BLaER1 (cell line): Measurements from ENCODE around the gene GMDS.

ENCODE experiments used
- H3K27ac ChIP-seq: shearing (Covaris generic); formaldehyde crosslinking; 2 replicates; pipeline ENCODE4 v1.8.1; 2022
- H3K27me3 ChIP-seq: shearing (Covaris generic); formaldehyde crosslinking; 2 replicates; pipeline ENCODE4 v1.8.1; 2022
- H3K36me3 ChIP-seq: shearing (Covaris generic); formaldehyde crosslinking; 2 replicates; pipeline ENCODE4 v1.8.1; 2022
- H3K4me1 ChIP-seq: shearing (Covaris generic); formaldehyde crosslinking; 2 replicates; pipeline ENCODE4 v1.8.1; 2022
- H3K4me2 ChIP-seq: shearing (Covaris generic); formaldehyde crosslinking; 2 replicates; pipeline ENCODE4 v1.8.1; 2022
- H3K4me3 ChIP-seq: shearing (Covaris generic); formaldehyde crosslinking; 2 replicates; pipeline ENCODE4 v1.8.1; 2022
- H3K9ac ChIP-seq: shearing (Covaris generic); formaldehyde crosslinking; 2 replicates; pipeline ENCODE4 v1.8.1; 2022
- H3K9me3 ChIP-seq: shearing (Covaris generic); formaldehyde crosslinking; 2 replicates; pipeline ENCODE4 v1.8.1; 2022
- H4K20me1 ChIP-seq: shearing (Covaris generic); formaldehyde crosslinking; 2 replicates; pipeline ENCODE4 v1.8.1; 2022
- Cebpa-rat ChIP-seq: shearing (Covaris generic); IDR thresholded peaks from 2 replicates; pipeline ENCODE4 v1.8.1; 2022

The GMDS gene

DNA sequence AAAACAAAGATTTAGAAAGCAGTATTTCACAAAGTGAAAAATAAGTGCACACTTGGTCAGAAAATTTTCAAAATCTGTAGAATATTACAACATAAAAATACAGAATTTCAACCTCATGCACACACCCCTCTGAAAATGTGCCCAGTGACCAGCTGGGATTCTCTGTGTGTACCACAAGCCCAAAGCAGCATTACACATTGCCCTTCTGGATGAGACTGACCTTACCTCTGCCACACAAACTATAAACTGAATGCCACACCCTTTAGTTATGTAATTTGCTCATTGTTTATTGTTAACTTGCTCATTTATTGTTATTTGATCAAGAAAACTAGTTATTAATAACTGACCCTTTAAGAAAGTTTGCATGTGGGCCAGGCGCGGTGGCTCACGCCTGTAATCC, 332.7 kb downstream of the GMDS start:
- peaks cover 16% of the 10 kb centered on the region; the same call in 1 of the 2 replicates for H3K36me3 ChIP-seq
- no peak overlapping the region for H3K9ac ChIP-seq
- H3K4me2 ChIP-seq: no peak overlapping the region
- H3K4me1 ChIP-seq: peaks cover 13% of the 10 kb centered on the region
- no peaks in the 10 kb centered on the region for H4K20me1 ChIP-seq
- H3K4me3 ChIP-seq: no peak overlapping the region
- H3K9me3 ChIP-seq: no peaks in the 10 kb centered on the region
- no peaks in the 10 kb centered on the region for H3K27me3 ChIP-seq
- no peak for TF ChIP-seq Cebpa-rat
- no peak overlapping the region for H3K27ac ChIP-seq

GRCh38 chr6:1911474-1911873, 333.9 kb downstream of the GMDS start:
- H3K27ac ChIP-seq: no peak overlapping the region
- H3K9ac ChIP-seq: no peak overlapping the region

DNA sequence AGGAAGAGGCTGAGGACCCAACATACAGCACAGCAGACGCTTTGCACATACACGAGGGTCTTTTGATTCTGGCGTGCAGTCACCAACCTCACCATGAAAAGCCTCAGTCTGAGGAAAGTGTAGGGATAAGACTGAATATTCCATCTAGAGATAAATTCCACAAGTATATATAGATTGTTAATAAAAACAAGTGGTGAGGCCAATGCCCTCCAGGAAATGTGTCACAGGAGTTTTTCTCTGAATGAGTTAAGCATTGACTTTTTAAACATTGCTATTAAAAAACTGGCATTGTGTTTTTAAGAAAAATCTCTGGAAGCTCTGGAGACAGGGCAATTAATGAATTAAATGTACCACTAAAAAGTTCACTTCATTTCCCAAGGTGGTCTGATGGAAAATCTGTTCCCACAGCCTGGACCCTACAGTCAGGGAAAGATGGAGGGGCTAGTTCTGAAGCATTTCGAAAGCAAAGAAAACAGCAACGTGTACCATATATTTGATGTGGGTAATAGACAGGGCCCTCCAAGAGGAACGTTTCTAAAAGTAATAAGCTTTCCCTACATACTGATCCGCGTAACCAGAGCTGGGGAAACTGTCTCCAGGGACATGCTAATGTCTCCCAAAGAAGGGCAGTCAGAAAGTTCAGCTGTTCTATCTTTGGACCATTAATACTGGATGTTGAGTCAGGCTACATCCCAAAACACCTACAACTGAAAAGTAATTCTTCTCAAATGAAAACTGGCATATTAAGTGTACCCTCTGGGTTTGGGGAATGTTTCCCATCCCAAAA, 334.6 kb downstream of the GMDS start:
- no peak overlapping the region for H3K4me2 ChIP-seq
- TF ChIP-seq Cebpa-rat: no peak
- H4K20me1 ChIP-seq: no peaks in the 10 kb centered on the region
- peaks cover 16% of the 10 kb centered on the region; the same call in 1 of the 2 replicates for H3K36me3 ChIP-seq
- H3K9me3 ChIP-seq: no peaks in the 10 kb centered on the region
- no peak overlapping the region for H3K27ac ChIP-seq
- H3K4me1 ChIP-seq: peaks cover 10% of the 10 kb centered on the region
- H3K9ac ChIP-seq: no peak overlapping the region
- H3K27me3 ChIP-seq: no peaks in the 10 kb centered on the region
- H3K4me3 ChIP-seq: no peak overlapping the region

More at GRCh38 chr6:1911474-1911873, 333.9 kb downstream of the GMDS start:
- Histone ChIP-seq H4K20me1 (no peaks in the 10 kb centered on the region), H3K9me3 (no peaks in the 10 kb centered on the region), H3K27me3 (no peaks in the 10 kb centered on the region), H3K4me2 (no peak overlapping the region), H3K4me3 (no peak overlapping the region), H3K4me1 (peaks cover 10% of the 10 kb centered on the region), H3K36me3 (peaks cover 16% of the 10 kb centered on the region; the same call in 1 of the 2 replicates)
- TF ChIP-seq Cebpa-rat: no peak

- no peak overlapping the region for H3K4me2 ChIP-seq
- H3K27ac ChIP-seq: no peak overlapping the region
- no peak for TF ChIP-seq Cebpa-rat
- no peaks in the 10 kb centered on the region for H3K27me3 ChIP-seq
- no peak overlapping the region for H3K9ac ChIP-seq
- peaks cover 9% of the 10 kb centered on the region; the same call in 1 of the 2 replicates for H3K36me3 ChIP-seq
- H4K20me1 ChIP-seq: no peaks in the 10 kb centered on the region
- H3K4me1 ChIP-seq: peaks cover 8% of the 10 kb centered on the region
- H3K4me3 ChIP-seq: no peak overlapping the region
- H3K9me3 ChIP-seq: no peaks in the 10 kb centered on the region
Observed at GRCh38 chr6:1908784-1909183, 336.6 kb downstream of the GMDS start.

- no peak overlapping the region for H3K9ac ChIP-seq
- peaks cover 9% of the 10 kb centered on the region; the same call in 1 of the 2 replicates for H3K36me3 ChIP-seq
- no peak overlapping the region for H3K4me3 ChIP-seq
- no peaks in the 10 kb centered on the region for H3K27me3 ChIP-seq
- H3K4me1 ChIP-seq: no peaks in the 10 kb centered on the region
- H3K4me2 ChIP-seq: no peak overlapping the region
- no peak overlapping the region for H3K27ac ChIP-seq
- no peaks in the 10 kb centered on the region for H4K20me1 ChIP-seq
- no peaks in the 10 kb centered on the region for H3K9me3 ChIP-seq
- TF ChIP-seq Cebpa-rat: no peak
Observed at GRCh38 chr6:1906609-1907008, 338.8 kb downstream of the GMDS start.

DNA sequence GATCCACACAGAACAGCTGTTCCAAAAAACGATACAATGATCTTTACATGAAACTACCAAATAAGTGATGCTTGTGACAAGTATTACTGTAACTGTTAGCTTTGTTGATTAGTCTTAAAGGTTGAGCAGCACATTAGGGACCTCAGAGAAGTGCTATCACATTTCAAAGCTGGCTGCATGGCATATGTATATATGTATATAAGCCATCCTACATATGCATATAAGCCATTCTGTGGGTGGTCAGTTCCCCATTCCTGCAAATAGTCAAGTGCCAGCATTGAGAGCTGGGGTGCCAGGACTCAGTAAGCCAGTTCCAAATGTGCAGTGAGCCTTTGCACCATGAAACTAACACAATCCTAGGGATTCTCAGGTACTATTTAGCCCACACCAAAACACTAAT, 339.4 kb downstream of the GMDS start:
- H3K4me3 ChIP-seq: no peak overlapping the region
- H3K27ac ChIP-seq: no peak overlapping the region
- no peaks in the 10 kb centered on the region for H4K20me1 ChIP-seq
- no peak overlapping the region for H3K9ac ChIP-seq
- no peaks in the 10 kb centered on the region for H3K27me3 ChIP-seq
- peaks cover 9% of the 10 kb centered on the region; the same call in 1 of the 2 replicates for H3K36me3 ChIP-seq
- H3K9me3 ChIP-seq: no peaks in the 10 kb centered on the region
- H3K4me1 ChIP-seq: no peaks in the 10 kb centered on the region
- no peak for TF ChIP-seq Cebpa-rat
- H3K4me2 ChIP-seq: no peak overlapping the region

GRCh38 chr6:1904898-1905297, 340.5 kb downstream of the GMDS start:
- Histone ChIP-seq H3K4me1 (no peaks in the 10 kb centered on the region), H3K4me3 (no peak overlapping the region), H4K20me1 (no peaks in the 10 kb centered on the region), H3K36me3 (peaks cover 9% of the 10 kb centered on the region; the same call in 1 of the 2 replicates), H3K9ac (no peak overlapping the region), H3K27ac (no peak overlapping the region), H3K4me2 (no peak overlapping the region), H3K27me3 (no peaks in the 10 kb centered on the region), H3K9me3 (no peaks in the 10 kb centered on the region)
- no peak for TF ChIP-seq Cebpa-rat

GRCh38 chr6:1904466-1904799, 341.0 kb downstream of the GMDS start:
- no peak overlapping the region for H3K4me3 ChIP-seq

DNA sequence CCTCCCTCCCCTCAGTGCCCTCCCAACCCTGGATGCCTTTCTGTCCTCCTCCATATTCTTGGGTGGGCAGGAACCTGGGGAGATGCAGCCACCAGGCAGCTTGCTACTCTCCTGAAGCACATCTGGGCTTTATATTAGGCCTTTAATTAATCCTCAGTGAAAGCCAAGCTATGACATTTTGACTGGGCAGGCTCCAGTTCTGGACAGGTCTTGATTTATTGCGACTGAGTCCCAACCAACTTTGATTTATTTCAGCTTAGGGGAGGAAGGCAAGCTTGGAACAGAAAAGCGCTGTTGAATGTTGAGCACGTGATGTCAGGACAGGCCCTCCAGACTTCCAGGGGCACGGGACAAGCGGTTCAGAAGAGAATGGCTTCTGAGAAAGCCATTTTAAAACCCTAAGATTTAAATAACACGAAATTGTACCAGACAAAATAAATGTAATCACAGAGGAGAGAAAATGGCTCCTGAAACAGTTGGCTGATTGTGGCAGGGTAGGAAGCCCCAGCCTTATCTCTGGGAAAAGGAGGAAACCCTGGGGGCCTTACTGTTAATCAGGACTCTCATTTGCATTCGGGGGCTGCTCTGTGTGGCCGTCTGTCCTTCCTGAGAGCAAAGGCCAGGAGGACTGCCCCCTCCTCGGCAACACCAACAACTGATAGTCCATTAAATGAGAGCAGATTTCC, 341.5 kb downstream of the GMDS start:
- Histone ChIP-seq H3K36me3 (0 out of 2 replicates have a peak, but pooled peaks cover 4% of the 10 kb centered on the region), H3K9ac (no peak overlapping the region), H4K20me1 (no peaks in the 10 kb centered on the region), H3K27ac (no peak overlapping the region), H3K4me2 (no peak overlapping the region), H3K4me1 (no peaks in the 10 kb centered on the region), H3K9me3 (no peaks in the 10 kb centered on the region), H3K27me3 (no peaks in the 10 kb centered on the region), H3K4me3 (no peak overlapping the region)
- no peak for TF ChIP-seq Cebpa-rat

More at GRCh38 chr6:1904466-1904799, 341.0 kb downstream of the GMDS start:
- Histone ChIP-seq H3K4me2 (no peak overlapping the region), H3K27ac (no peak overlapping the region), H3K9ac (no peak overlapping the region), H4K20me1 (no peaks in the 10 kb centered on the region), H3K36me3 (peaks cover 7% of the 10 kb centered on the region; the same call in 1 of the 2 replicates), H3K9me3 (no peaks in the 10 kb centered on the region), H3K27me3 (no peaks in the 10 kb centered on the region), H3K4me1 (no peaks in the 10 kb centered on the region)
- TF ChIP-seq Cebpa-rat: no peak

- Histone ChIP-seq H3K4me2 (no peak overlapping the region), H3K4me3 (no peak overlapping the region), H3K9me3 (no peaks in the 10 kb centered on the region), H3K27me3 (no peaks in the 10 kb centered on the region), H3K4me1 (no peaks in the 10 kb centered on the region), H3K27ac (no peak overlapping the region), H4K20me1 (no peaks in the 10 kb centered on the region), H3K9ac (no peak overlapping the region), H3K36me3 (0 out of 2 replicates have a peak, but pooled peaks cover 4% of the 10 kb centered on the region)
- no peak for TF ChIP-seq Cebpa-rat
Observed at GRCh38 chr6:1901556-1901955, 343.8 kb downstream of the GMDS start.
